ENCODE data around the gene TIMP4.

GRCh38 chr3:12159227-12159601, 502 bp upstream of the TIMP4 start:
- no peak for TF ChIP-seq POLR2A (IDR thresholded peaks at IDR 0.05; ENCODE audit: low read length)
- no peak for TF ChIP-seq GATA1 (IDR thresholded peaks at IDR 0.05; ENCODE audit: low read depth, low read length)
